HEK293 (cell line): ENCODE data around the gene SMNDC1.

ENCODE experiments used
- CTCF ChIA-PET: fragments of 350-600 bp; formaldehyde crosslinking; extraction: SDS; loops from one replicate; lab custom pipeline; 2021; ENCODE audit warnings: antibody characterized with exemption; lab: Yijun Ruan, JAX
- POLR2A ChIA-PET: fragments of 300-600 bp; formaldehyde crosslinking; extraction: SDS; loops from one replicate; lab custom pipeline; 2020; ENCODE audit warnings: antibody characterized with exemption, inconsistent platforms; lab: Yijun Ruan, JAX
- H3K27ac ChIP-seq: fragments of 200-500 bp; sonication (Bioruptor generic); 2 replicates; pipeline ENCODE4 v1.5.1; 2014; ENCODE audit warnings: low read depth, low read length, control low read depth, inconsistent platforms; ENCODE audit errors: extremely low read depth
- H3K36me3 ChIP-seq, 2 experiments: fragments of 200-500 bp in 1 of 2; sonication (Bioruptor generic) in 1 of 2; 1 replicate in 1 of 2; 2 replicates in 1 of 2; pipeline ENCODE4 v1.5.1; 2014 to 2017; ENCODE audit warnings: inconsistent platforms in 2 of 2, low read length in 2 of 2; ENCODE audit not compliant: control insufficient read depth in 2 of 2, insufficient read depth in 1 of 2
- H3K4me1 ChIP-seq: fragments of 200-500 bp; sonication (Bioruptor generic); 2 replicates; pipeline ENCODE4 v1.5.1; 2014; ENCODE audit warnings: mild to moderate bottlenecking, low read length, inconsistent platforms; ENCODE audit not compliant: control insufficient read depth, insufficient read depth
- H3K4me3 ChIP-seq: 2 replicates; pipeline ENCODE4 v1.5.1; 2011; ENCODE audit warnings: low read depth, mild to moderate bottlenecking, control low read depth, low read length, moderate library complexity
- H3K9me3 ChIP-seq: fragments of 200-500 bp; sonication (Bioruptor generic); 2 replicates; pipeline ENCODE4 v1.5.1; 2014; ENCODE audit warnings: low read depth, low read length, inconsistent platforms; ENCODE audit not compliant: control insufficient read depth, insufficient read depth
- EGR2 ChIP-seq: fragments of 450-650 bp; formaldehyde crosslinking; IDR thresholded peaks from 2 replicates; pipeline ENCODE4 v1.5.1; 2016; ENCODE audit warnings: low read depth, missing biosample characterization, missing genetic modification characterization
- GLIS2 ChIP-seq: fragments of 450-650 bp; formaldehyde crosslinking; IDR thresholded peaks from 2 replicates; pipeline ENCODE4 v1.5.1; 2016; ENCODE audit warnings: missing biosample characterization, missing genetic modification characterization
- HOXA7 ChIP-seq: sonication (generic); formaldehyde crosslinking; IDR thresholded peaks from 2 replicates; pipeline ENCODE4 v1.8.1; 2022; ENCODE audit warnings: missing genetic modification reagents, borderline replicate concordance
- KLF8 ChIP-seq: fragments of 450-650 bp; formaldehyde crosslinking; IDR thresholded peaks from 2 replicates; pipeline ENCODE4 v1.5.1; 2016; ENCODE audit warnings: missing biosample characterization, missing genetic modification characterization
- SETDB1 ChIP-seq: IDR thresholded peaks from one replicate; pipeline ENCODE4 v1.6.1; 2017; ENCODE audit warnings: mild to moderate bottlenecking, low read length, moderate library complexity, mixed read lengths; ENCODE audit not compliant: insufficient read length
- ZBTB7A ChIP-seq: fragments of 450-650 bp; formaldehyde crosslinking; IDR thresholded peaks from 2 replicates; pipeline ENCODE4 v1.5.1; 2016; ENCODE audit warnings: low read depth, missing biosample characterization, missing genetic modification characterization
- ZIC2 ChIP-seq: fragments of 450-650 bp; formaldehyde crosslinking; IDR thresholded peaks from 2 replicates; pipeline ENCODE4 v1.5.1; 2016; ENCODE audit warnings: missing biosample characterization, missing genetic modification characterization
- ZNF133 ChIP-seq: fragments of 450-650 bp; formaldehyde crosslinking; IDR thresholded peaks from 2 replicates; pipeline ENCODE4 v1.5.1; 2016; ENCODE audit warnings: missing biosample characterization, missing genetic modification characterization
- ZNF155 ChIP-seq: fragments of 450-650 bp; formaldehyde crosslinking; IDR thresholded peaks from 2 replicates; pipeline ENCODE4 v1.5.1; 2016; ENCODE audit warnings: missing biosample characterization, missing genetic modification characterization
- ZNF16 ChIP-seq: fragments of 450-650 bp; formaldehyde crosslinking; IDR thresholded peaks from 2 replicates; pipeline ENCODE4 v1.5.1; 2016; ENCODE audit warnings: low read depth, missing biosample characterization, missing genetic modification characterization
- ZNF169 ChIP-seq: fragments of 450-650 bp; formaldehyde crosslinking; IDR thresholded peaks from 2 replicates; pipeline ENCODE4 v1.5.1; 2016; ENCODE audit warnings: missing biosample characterization, missing genetic modification characterization
- ZNF2 ChIP-seq: fragments of 450-650 bp; formaldehyde crosslinking; IDR thresholded peaks from 2 replicates; pipeline ENCODE4 v1.5.1; 2016; ENCODE audit warnings: missing biosample characterization, missing genetic modification characterization
- ZNF239 ChIP-seq: fragments of 450-650 bp; formaldehyde crosslinking; IDR thresholded peaks from 2 replicates; pipeline ENCODE4 v1.5.1; 2016; ENCODE audit warnings: missing biosample characterization, missing genetic modification characterization
- ZNF324 ChIP-seq: fragments of 450-650 bp; formaldehyde crosslinking; IDR thresholded peaks from 2 replicates; pipeline ENCODE4 v1.5.1; 2016; ENCODE audit warnings: missing biosample characterization, missing genetic modification characterization
- ZNF350 ChIP-seq: fragments of 450-650 bp; formaldehyde crosslinking; IDR thresholded peaks from 2 replicates; pipeline ENCODE4 v1.5.0; 2017; ENCODE audit warnings: missing biosample characterization, mild to moderate bottlenecking, missing genetic modification characterization
- ZNF354C ChIP-seq: fragments of 450-650 bp; formaldehyde crosslinking; IDR thresholded peaks from 2 replicates; pipeline ENCODE4 v1.5.1; 2016; ENCODE audit warnings: missing biosample characterization, missing genetic modification characterization, low read depth, borderline replicate concordance
- ZNF394 ChIP-seq: fragments of 450-650 bp; formaldehyde crosslinking; IDR thresholded peaks from 2 replicates; pipeline ENCODE4 v1.5.1; 2016; ENCODE audit warnings: missing biosample characterization, missing genetic modification characterization, mild to moderate bottlenecking, moderate library complexity, borderline replicate concordance
- ZNF600 ChIP-seq: fragments of 450-650 bp; formaldehyde crosslinking; IDR thresholded peaks from 2 replicates; pipeline ENCODE4 v1.5.1; 2016; ENCODE audit warnings: missing biosample characterization, missing genetic modification characterization
- ZNF776 ChIP-seq: fragments of 450-650 bp; formaldehyde crosslinking; IDR thresholded peaks from 2 replicates; pipeline ENCODE4 v1.5.0; 2017; ENCODE audit warnings: missing biosample characterization, missing genetic modification characterization, borderline replicate concordance
- ZNF777 ChIP-seq: fragments of 450-650 bp; formaldehyde crosslinking; IDR thresholded peaks from 2 replicates; pipeline ENCODE4 v1.5.1; 2017; ENCODE audit warnings: missing biosample characterization, missing genetic modification characterization, borderline replicate concordance
- ZSCAN23 ChIP-seq: fragments of 450-650 bp; formaldehyde crosslinking; IDR thresholded peaks from 2 replicates; pipeline ENCODE4 v1.5.1; 2016; ENCODE audit warnings: missing biosample characterization, missing genetic modification characterization
- TF ChIP-seq, protein P1 (sequence below): fragments of 450-650 bp; formaldehyde crosslinking; IDR thresholded peaks from 2 replicates; pipeline ENCODE4 v1.5.1; 2016; ENCODE audit warnings: missing biosample characterization, missing genetic modification characterization
- TF ChIP-seq, protein P2 (sequence below): fragments of 450-650 bp; formaldehyde crosslinking; IDR thresholded peaks from 2 replicates; pipeline ENCODE4 v1.5.1; 2016; ENCODE audit warnings: missing biosample characterization, missing genetic modification characterization
- TF ChIP-seq, protein P3 (sequence below): fragments of 450-650 bp; formaldehyde crosslinking; IDR thresholded peaks from 2 replicates; pipeline ENCODE4 v1.5.1; 2016; ENCODE audit warnings: missing biosample characterization, missing genetic modification characterization
- TF ChIP-seq, protein P4 (sequence below): fragments of 450-650 bp; formaldehyde crosslinking; IDR thresholded peaks from 2 replicates; pipeline ENCODE4 v1.5.1; 2016; ENCODE audit warnings: missing biosample characterization, missing genetic modification characterization, borderline replicate concordance
- TF ChIP-seq, protein P5 (sequence below): fragments of 450-650 bp; formaldehyde crosslinking; optimal IDR thresholded peaks from 2 replicates; pipeline ENCODE3; 2016; ENCODE audit warnings: missing biosample characterization, mild to moderate bottlenecking, missing genetic modification characterization

Gene SMNDC1

DNA sequence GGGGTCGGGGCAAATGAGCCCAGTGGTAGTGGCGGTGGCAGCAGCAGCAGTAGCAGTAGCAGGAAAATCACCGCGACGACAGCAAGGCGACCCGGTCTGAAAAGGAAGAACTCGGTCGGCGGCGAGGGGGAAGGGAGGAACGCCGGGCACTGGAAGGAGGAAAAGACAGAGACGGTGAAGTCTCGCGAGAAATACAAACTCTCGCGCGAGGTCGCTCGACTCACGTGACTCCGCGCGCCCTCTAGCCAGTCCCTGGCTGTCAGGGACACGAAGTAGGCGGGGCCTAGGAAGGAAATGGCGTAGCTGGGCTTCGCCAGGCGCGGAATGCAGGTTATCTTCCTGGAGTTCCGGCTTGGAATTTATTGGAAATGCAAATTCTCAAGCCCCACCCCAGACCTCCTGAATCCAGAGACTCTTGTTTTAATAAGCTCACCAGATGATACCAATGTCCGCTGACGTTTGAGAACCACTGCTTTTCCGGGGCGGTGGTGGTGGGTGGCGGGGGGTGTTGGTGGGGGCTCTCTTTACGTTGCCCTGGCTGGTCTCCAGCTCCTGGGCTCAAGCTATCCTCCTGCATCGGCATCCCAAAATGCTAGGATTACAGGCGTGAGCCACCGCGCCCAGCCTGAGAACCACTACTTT is at the start of gene SMNDC1 (continued):
- TF ChIP-seq ZBTB7A (tag by site-specific recombination) (no peak), ZNF16 (tag by site-specific recombination) (no peak), ZSCAN23 (tag by site-specific recombination) (no peak), ZNF169 (tag by site-specific recombination) (no peak), ZNF776 (tag by site-specific recombination) (no peak), ZNF133 (no peak), ZNF354C (tag by site-specific recombination) (no peak), ZNF394 (tag by site-specific recombination) (0 out of 2 replicates have a peak, but pooled peaks have one; percentile 20), KLF8 (0 out of 2 replicates have a peak, but pooled peaks have one; percentile 63), ZNF350 (tag by site-specific recombination) (no peak), ZNF239 (tag by site-specific recombination) (no peak), ZNF777 (tag by site-specific recombination) (no peak), ZNF324 (tag by site-specific recombination) (no peak), ZNF155 (no peak), SETDB1 (no peak), ZNF600 (no peak), HOXA7 (CRISPR knock-in tag) (no peak)
- TF ChIP-seq, protein P1, sequence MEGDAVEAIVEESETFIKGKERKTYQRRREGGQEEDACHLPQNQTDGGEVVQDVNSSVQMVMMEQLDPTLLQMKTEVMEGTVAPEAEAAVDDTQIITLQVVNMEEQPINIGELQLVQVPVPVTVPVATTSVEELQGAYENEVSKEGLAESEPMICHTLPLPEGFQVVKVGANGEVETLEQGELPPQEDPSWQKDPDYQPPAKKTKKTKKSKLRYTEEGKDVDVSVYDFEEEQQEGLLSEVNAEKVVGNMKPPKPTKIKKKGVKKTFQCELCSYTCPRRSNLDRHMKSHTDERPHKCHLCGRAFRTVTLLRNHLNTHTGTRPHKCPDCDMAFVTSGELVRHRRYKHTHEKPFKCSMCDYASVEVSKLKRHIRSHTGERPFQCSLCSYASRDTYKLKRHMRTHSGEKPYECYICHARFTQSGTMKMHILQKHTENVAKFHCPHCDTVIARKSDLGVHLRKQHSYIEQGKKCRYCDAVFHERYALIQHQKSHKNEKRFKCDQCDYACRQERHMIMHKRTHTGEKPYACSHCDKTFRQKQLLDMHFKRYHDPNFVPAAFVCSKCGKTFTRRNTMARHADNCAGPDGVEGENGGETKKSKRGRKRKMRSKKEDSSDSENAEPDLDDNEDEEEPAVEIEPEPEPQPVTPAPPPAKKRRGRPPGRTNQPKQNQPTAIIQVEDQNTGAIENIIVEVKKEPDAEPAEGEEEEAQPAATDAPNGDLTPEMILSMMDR (tag by site-specific recombination): no peak
- TF ChIP-seq, protein P2, sequence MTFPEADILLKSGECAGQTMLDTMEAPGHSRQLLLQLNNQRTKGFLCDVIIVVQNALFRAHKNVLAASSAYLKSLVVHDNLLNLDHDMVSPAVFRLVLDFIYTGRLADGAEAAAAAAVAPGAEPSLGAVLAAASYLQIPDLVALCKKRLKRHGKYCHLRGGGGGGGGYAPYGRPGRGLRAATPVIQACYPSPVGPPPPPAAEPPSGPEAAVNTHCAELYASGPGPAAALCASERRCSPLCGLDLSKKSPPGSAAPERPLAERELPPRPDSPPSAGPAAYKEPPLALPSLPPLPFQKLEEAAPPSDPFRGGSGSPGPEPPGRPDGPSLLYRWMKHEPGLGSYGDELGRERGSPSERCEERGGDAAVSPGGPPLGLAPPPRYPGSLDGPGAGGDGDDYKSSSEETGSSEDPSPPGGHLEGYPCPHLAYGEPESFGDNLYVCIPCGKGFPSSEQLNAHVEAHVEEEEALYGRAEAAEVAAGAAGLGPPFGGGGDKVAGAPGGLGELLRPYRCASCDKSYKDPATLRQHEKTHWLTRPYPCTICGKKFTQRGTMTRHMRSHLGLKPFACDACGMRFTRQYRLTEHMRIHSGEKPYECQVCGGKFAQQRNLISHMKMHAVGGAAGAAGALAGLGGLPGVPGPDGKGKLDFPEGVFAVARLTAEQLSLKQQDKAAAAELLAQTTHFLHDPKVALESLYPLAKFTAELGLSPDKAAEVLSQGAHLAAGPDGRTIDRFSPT (tag by site-specific recombination): no peak
- TF ChIP-seq, protein P3, sequence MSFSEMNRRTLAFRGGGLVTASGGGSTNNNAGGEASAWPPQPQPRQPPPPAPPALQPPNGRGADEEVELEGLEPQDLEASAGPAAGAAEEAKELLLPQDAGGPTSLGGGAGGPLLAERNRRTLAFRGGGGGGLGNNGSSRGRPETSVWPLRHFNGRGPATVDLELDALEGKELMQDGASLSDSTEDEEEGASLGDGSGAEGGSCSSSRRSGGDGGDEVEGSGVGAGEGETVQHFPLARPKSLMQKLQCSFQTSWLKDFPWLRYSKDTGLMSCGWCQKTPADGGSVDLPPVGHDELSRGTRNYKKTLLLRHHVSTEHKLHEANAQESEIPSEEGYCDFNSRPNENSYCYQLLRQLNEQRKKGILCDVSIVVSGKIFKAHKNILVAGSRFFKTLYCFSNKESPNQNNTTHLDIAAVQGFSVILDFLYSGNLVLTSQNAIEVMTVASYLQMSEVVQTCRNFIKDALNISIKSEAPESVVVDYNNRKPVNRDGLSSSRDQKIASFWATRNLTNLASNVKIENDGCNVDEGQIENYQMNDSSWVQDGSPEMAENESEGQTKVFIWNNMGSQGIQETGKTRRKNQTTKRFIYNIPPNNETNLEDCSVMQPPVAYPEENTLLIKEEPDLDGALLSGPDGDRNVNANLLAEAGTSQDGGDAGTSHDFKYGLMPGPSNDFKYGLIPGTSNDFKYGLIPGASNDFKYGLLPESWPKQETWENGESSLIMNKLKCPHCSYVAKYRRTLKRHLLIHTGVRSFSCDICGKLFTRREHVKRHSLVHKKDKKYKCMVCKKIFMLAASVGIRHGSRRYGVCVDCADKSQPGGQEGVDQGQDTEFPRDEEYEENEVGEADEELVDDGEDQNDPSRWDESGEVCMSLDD (tag by site-specific recombination): no peak

DNA sequence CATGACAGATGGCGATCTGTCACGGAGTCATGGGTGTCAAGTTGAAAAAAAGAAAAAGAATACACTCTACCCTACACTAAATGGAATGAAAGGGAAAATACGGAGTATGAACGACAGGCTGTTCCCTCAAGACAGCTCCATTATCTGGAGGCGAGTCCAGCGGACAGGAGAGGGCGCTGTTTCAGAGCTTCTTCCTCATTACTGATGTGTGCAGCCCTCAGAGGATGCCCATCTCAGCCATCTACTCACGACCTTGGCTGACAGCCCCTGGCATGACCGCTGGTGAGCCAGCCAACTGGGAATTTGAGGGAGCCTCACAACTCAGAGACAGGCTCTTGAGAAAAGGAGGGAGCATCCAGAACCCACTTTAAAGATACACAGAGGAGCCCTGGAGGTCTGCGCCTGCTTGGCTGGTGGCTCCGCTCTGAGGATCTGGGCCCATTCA is 49.6 kb upstream of the SMNDC1 start:
- H3K36me3 ChIP-seq: no peaks in the 10 kb centered on the region
- H3K4me1 ChIP-seq: no peaks in the 10 kb centered on the region
- ChIA-PET CTCF (interaction anchor here (0.6 to 4.5 kb wide), 44 partner anchors 9 to 1745 kb away, joined by 3 to 34 read pairs (median 4); no protein-coding TSS in a partner anchor), POLR2A (interaction anchor here (1.0 to 1.3 kb wide), 3 partner anchors 9 to 147 kb away, joined by 3 read pairs; no protein-coding TSS in a partner anchor)
- H3K9me3 ChIP-seq: no peaks in the 10 kb centered on the region
- no peak overlapping the region for H3K27ac ChIP-seq
- no peak overlapping the region for H3K4me3 ChIP-seq
- TF ChIP-seq ZIC2 (tag by site-specific recombination) (no peak), ZNF2 (tag by site-specific recombination) (0 out of 2 replicates have a peak, but pooled peaks have one; percentile 65), GLIS2 (tag by site-specific recombination) (no peak), EGR2 (tag by site-specific recombination) (no peak)
- TF ChIP-seq, protein P4, sequence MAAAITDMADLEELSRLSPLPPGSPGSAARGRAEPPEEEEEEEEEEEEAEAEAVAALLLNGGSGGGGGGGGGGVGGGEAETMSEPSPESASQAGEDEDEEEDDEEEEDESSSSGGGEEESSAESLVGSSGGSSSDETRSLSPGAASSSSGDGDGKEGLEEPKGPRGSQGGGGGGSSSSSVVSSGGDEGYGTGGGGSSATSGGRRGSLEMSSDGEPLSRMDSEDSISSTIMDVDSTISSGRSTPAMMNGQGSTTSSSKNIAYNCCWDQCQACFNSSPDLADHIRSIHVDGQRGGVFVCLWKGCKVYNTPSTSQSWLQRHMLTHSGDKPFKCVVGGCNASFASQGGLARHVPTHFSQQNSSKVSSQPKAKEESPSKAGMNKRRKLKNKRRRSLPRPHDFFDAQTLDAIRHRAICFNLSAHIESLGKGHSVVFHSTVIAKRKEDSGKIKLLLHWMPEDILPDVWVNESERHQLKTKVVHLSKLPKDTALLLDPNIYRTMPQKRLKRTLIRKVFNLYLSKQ: no peak
- TF ChIP-seq, protein P5, sequence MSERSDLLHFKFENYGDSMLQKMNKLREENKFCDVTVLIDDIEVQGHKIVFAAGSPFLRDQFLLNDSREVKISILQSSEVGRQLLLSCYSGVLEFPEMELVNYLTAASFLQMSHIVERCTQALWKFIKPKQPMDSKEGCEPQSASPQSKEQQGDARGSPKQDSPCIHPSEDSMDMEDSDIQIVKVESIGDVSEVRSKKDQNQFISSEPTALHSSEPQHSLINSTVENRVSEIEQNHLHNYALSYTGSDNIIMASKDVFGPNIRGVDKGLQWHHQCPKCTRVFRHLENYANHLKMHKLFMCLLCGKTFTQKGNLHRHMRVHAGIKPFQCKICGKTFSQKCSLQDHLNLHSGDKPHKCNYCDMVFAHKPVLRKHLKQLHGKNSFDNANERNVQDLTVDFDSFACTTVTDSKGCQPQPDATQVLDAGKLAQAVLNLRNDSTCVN (tag by site-specific recombination): no peak
